ENCODE data around the gene USPL1.
"Not testable (repeated sequence)": the region's sequence is repeated elsewhere in the genome, so short reads cannot be mapped to it uniquely, and the experiment has no call there.

The USPL1 gene

GRCh38 chr13:30617315-30618185 lies at the start of gene USPL1:
Gene USPL1 (plus strand): TSS chr13:30617920. CDS start chr13:30621141, 3,221 bp downstream.
- DNase-seq, result peak; percentile 100

DNA sequence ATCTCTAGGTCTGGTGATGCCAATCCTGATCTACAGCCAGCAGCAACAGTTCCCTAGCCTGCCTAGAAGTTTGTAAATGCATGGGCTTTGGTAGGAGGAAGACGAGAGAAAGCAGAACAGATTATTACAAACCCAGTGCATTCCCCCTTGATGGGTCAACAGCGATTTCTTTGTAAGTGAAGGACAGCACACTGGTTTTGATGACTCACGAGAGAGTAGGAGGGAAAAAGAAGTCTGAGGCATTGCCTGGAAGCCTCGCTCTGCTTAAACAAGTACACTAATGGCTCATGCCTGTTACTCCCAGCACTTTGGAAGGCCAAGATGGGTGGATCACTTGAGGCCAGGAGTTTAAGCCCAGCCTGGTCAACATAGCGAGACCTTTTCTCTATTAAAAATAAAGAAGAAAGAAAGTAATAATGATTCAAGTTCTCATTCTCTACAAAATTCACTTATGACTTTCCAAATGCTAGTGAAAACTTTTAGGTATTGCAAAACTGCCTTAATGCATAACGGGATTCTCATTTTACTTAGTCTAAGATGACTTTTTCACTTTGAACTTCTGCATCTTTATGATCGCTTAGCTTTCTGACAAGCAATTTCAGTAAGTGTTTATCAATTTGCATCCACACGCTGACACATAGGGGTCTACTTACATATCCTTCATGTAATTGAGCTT lies 47.7 kb upstream of the USPL1 start:
- no peak for DNase-seq

- DNase-seq, result no peak
Measured at GRCh38 chr13:30570691-30571090, 47.0 kb upstream of the USPL1 start.

DNA sequence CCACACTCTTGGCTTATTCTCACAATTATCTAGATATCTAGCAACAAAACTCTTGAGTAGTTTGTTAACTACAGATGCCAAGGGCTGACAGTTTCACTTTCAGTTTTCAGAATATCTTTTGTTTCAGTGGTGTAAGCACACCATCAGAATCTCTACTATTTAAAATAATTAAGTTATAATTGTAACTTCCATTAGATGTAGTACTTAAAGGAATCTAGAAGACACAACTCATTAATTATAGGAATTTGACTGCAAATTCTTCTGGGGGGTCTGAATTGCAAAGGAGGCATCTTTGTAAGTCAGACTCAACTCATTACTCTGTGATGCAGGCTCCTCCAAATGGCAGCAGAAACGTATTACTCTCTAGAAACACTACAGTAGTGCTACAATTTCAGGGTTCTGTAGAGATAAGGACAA lies 44.9 kb upstream of the USPL1 start:
- DNase-seq, result peak; percentile 18

- DNase-seq, result no peak
Measured at GRCh38 chr13:30576528-30576927, 41.2 kb upstream of the USPL1 start.

DNA sequence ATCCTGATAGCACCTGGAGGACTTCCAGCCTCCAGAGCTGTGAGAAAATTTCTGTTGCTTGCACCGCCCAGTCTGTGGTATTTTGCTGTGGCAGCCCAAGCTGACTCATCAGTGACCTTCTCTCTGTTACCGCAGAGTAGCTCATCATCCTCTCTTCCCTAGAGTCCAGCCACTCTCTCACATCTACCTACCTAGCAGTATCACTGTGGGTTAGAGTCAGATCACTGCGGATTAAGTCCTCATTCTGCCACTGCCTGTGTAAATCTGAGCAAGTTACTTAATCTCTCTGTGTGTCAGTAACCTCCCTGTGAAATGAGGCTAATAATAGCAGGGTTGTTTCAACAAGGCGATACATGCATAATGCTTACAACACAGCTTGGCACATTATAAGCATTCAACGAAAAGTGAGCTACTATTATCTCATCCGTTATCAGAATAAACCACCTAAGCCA lies 40.3 kb upstream of the USPL1 start:
- no peak for DNase-seq

- no peak for DNase-seq
Measured at GRCh38 chr13:30580852-30581502, 36.7 kb upstream of the USPL1 start.

DNA sequence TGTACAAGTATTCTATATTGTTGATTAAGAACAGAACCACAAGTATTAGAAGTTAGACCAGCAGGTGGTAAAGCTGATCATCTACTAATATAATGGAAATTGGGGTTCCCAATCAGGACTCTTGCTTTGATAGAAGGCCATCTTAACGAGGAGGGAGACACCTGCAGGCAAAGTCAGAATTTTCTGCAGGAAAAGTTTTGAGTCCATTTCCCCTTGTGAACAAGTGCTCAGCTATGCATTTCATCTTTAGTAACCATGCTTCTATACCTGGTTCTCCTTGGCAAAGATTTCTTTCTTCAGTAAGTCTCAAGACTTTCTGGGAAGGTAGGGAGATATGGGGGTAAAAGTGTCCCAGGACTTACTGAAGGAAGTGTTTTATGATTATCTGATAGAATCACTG lies 36.1 kb upstream of the USPL1 start:
- no peak for DNase-seq

DNA sequence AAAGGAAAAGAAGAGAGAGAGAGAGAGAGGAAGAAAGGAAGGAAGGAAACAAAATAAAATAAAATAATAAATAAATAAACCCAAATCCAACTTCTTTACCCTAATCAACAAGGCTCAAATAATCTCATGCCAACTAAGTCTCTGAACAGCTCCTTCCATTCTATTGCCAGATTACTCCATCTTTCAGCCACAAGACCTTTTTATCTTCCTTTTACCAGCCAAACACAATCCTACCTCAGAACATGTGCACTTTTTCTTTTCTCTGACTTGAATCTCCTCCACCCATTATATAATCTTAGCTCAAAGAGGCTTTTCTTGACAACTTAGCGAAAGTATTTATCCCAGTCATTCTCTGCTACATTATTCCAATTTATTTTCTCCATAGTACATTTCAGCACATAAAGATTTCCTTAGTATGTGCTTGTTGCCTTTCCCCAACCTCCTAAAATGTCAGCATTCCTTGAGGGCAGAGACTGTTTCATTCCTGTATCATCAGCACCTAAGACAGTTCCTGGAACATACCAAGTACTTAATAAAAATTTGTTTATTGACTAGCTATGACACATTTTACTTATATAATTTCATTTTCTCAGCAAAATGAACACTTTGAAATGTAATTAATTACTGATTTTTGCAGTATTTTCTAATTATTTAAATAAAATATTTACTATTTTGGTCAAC lies 33.5 kb upstream of the USPL1 start:
- no peak for DNase-seq

GRCh38 chr13:30585748-30586262 lies 31.9 kb upstream of the USPL1 start:
- DNase-seq, result no peak

DNA sequence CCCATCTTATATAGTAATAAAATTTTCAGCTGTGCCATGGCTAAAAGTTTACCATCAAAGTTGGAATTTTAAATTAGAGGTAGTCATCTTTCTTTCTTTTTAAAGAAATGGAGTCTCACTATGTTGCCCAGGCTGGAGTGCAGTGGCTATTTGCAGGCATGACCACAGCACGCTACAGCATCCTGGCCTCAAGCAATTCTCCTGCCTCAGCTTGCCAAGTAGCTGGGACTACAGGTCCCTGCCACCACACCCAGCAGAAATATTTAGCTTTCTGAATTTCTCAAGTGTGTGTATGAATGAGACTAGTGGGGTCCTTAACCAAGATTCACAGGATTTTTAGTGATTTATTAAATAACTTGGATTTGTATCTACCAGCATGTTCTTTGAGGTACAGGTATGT lies 30.5 kb upstream of the USPL1 start:
- no peak for DNase-seq

- no peak for DNase-seq
Measured at GRCh38 chr13:30587739-30588138, 30.0 kb upstream of the USPL1 start.

GRCh38 chr13:30593001-30593400 lies 24.7 kb upstream of the USPL1 start:
- DNase-seq, result no peak

GRCh38 chr13:30600496-30600895 lies 17.2 kb upstream of the USPL1 start:
- no peak for DNase-seq

GRCh38 chr13:30601836-30602235 lies 15.9 kb upstream of the USPL1 start:
- no peak for DNase-seq

GRCh38 chr13:30605052-30605451 lies 12.7 kb upstream of the USPL1 start:
- no peak for DNase-seq

DNA sequence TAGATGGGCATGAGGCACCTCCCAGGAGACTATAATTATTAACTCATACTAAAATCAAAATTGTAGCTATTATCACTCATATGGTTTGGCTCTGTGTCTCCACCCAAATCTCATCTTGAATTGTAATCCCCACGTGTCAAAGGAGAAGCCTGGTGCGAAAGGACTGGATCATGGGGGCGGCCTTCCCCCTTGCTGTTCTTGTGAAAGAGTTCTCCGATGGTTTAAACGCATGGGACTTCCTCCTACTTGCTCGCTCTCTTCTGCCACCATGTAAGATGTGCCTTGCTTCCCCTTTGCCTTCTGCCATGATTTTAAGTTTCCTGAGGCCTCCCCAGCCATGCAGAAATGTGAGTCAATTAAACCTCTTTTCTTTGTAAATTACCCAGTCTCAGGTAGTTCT lies 10.5 kb upstream of the USPL1 start:
- not testable (repeated sequence) for DNase-seq

DNA sequence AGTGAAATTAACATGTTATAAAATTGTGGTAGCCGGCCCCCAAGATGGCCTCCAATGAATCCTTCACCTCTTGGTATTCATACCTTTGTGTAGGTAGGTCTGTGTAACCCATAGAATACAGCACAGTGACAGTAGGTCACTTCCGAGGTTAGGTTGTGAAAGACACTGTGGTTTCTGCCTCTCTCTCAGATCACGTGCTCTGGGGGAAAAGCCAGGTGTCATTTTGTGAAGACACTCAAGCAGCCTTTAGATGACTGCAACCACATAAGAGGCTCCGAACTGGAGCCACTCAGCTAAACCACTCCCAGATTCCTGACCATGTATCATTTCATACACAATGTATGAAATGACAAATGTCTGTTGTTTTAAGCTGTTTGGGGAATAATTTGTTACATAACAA lies 9.8 kb upstream of the USPL1 start:
- DNase-seq, result peak; percentile 47

DNA sequence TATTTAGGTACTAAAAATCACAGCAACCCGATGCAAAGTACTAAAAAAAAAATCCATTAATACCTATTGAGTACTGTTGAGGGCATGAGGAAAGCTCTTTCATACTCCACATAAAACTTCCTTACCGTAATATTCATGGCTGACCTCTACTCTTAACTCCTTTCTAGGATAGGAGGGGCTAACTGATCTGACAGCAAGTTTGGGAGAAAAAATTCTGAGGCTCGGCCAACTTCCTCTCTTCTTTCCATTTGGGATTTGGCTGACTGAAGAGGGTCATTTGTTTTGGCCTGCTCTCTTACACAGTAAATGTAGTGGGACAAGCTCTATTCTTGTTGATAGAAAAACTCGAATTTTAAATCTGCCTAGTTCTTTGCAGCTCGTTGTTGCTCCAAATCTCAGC lies 9.4 kb upstream of the USPL1 start:
- DNase-seq, result no peak

GRCh38 chr13:30610311-30610710 lies 7.4 kb upstream of the USPL1 start:
- no peak for DNase-seq

- DNase-seq, result no peak
Measured at GRCh38 chr13:30615481-30615865, 2.2 kb upstream of the USPL1 start.

DNA sequence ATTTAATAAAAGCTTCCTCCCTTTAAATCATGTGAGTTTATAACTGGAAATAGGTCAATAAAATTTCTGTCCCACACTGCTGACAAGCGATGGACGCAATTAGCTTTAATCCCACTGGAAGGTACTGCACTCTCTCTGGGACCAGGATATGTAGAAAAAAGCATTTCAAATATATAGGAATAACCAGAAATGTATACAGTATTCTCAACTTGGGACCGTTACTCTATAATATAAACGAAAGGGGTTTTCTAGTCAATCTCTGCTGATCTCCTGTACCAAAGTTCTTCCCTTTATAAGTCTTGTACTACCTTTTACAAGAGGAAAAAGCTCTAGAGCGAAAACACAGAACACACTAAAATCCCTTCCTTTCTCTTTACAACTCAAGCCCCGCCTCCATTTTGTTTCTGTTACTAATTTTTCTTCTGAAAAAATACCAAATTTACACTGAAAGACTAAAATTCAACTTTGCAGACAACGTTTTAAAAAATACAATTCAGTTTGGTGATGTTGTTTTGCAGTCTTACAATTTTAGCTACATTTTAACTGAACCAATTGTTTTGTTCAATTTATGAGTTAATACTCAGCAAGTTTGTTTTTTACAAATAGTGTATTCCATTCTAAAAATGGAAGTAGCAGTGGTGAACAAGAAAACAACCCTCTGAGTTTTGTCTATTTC lies 1.7 kb upstream of the USPL1 start:
- peak; percentile 70 for DNase-seq

All from NCI-H748 treated with DMSO at 0.1 percent for 48 hours (cell line).